TTC549 (cell line): ENCODE results near the gene TOR1AIP2.
"Not testable (repeated sequence)": the region's sequence is repeated elsewhere in the genome, so short reads cannot be mapped to it uniquely, and the experiment has no call there.

Experiments
- FAIRE-seq: peaks from 2 replicates; lab custom pipeline; 2012; peaks lifted over from hg19 to GRCh38; lab: Jason Lieb, UNC

TOR1AIP2 gene

GRCh38 chr1:179875596-179876299 is 1.9 kb downstream of the TOR1AIP2 start:
- no peak for FAIRE-seq

- FAIRE-seq, result no peak
These were observed 4.2 kb downstream of the TOR1AIP2 start for GRCh38 chr1:179873438-179873851.

- FAIRE-seq, result no peak
These were observed 5.0 kb downstream of the TOR1AIP2 start for GRCh38 chr1:179872558-179872957.

- no peak for FAIRE-seq
These were observed 5.7 kb downstream of the TOR1AIP2 start for GRCh38 chr1:179871940-179872339.

- no peak for FAIRE-seq
These were observed 6.7 kb downstream of the TOR1AIP2 start for GRCh38 chr1:179870870-179871269.

GRCh38 chr1:179867493-179868330 is 9.9 kb downstream of the TOR1AIP2 start:
- FAIRE-seq, result peak; percentile 92

- no peak for FAIRE-seq
These were observed 11.0 kb downstream of the TOR1AIP2 start for GRCh38 chr1:179866616-179867015.

DNA sequence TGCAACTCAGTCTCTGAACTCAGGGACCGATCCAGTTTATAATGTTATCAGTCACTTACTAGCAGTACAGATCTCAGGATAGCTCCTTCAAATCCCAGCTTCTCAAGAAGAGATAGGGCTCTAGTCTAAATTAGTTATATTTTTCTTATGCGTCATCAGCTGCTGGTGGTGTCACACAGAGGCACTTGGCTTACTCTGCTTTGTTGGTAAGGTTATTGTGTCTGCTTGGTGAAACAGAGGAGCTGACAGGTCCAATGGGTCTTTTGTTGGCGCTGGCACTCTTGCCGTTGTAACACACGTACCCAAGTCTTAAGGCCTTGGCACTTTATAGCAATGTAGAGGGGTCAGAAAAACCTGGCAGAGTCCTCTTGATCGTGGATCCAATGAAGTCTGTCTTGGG is 12.2 kb downstream of the TOR1AIP2 start:
- no peak for FAIRE-seq

DNA sequence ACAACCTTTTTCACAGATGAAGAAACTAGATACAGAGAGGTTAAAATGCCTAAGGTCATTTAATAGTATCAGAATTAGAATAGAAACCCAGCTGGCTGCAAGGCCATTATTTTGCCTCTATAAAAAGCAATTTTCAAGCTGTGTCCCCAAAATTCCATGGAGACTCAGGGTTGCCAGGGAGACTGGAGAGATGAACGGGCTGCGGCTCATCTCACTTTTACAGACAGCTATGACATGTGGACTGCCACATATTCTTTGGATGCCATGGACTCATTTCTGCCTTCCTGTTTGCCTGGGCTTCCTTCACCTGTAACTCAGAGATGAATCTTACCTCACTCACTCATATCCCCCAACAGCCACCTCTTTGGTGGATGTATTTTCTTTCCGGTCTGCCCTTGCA is 17.0 kb downstream of the TOR1AIP2 start:
- no peak for FAIRE-seq

- no peak for FAIRE-seq
These were observed 20.6 kb downstream of the TOR1AIP2 start for GRCh38 chr1:179857009-179857408.

DNA sequence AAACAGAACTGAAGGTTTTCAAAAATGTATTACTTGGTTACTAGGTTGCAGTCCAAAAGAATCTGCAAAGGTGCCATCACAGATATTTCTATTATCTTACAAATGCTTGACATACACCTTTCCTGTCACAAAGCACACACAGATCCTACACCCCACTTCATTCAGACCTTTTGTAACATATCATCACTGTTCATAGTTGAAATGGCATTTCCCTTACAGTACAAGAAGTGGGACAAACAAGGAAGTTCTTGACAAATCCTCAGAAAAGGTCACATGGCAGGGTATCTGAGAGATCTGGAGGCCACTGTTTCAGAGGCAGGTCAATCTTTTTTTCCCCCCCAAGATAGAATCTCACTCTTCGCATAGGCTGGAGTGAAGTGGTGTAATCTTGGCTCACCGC is 21.3 kb downstream of the TOR1AIP2 start:
- FAIRE-seq, result no peak

- not testable (repeated sequence) for FAIRE-seq
These were observed 21.8 kb downstream of the TOR1AIP2 start for GRCh38 chr1:179855831-179856230.

- FAIRE-seq, result no peak
These were observed 24.5 kb downstream of the TOR1AIP2 start for GRCh38 chr1:179853102-179853501.

GRCh38 chr1:179848233-179848632 is 29.4 kb downstream of the TOR1AIP2 start:
- FAIRE-seq, result no peak

DNA sequence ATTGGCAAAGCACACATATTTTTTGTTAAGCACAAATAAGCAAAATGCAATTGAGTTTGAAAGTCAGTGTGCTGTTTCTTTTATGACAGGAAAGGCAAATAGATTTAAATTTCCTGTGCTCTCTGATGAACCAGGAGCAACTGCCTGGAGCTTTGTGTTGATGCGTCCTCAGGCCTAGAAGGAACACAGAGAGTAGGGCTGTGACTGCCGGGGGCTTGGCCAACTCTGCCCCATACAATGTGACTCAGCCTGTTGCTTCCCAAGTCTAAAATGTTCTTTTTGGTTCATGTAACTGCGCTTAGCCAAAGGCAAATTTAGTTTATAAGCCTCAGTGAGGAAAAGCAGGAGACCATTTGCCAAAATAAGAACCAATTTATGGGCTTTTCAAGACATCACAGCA is 37.5 kb downstream of the TOR1AIP2 start:
- FAIRE-seq, result no peak

DNA sequence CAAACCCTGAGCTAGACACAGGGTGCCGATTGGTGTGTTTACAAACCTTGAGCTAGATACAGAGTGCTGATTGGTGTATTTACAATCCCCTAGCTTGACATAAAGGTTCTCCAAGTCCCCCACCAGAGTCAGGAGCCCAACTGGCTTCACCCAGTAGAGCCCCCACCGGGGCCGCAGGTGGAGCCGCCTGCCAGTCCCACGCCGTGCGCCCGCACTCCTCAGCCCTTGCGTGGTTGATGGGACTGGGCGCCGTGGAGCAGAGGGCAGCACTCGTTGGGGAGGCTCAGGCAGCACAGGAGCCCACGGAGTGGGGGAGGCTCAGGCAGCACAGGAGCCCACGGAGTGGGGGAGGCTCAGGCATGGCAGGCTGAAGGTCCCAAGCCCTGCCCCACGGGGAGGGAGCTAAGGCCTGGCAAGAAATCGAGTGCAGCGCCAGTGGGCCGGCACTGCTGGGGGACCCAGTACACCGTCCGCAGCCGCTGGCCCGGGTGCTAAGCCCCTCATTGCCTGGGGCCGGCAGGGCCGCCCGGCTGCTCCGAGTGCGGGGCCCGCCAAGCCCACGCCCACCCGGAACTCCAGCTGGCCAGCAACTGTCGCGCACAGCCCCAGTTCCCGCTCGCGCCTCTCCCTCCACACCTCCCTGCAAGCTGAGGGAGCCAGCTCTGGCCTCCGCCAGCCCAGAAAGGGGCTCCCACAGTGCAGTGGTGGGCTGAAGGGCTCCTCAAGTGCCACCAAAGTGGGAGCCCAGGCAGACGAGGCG is 40.7 kb downstream of the TOR1AIP2 start:
- not testable (repeated sequence) for FAIRE-seq

- no peak for FAIRE-seq
These were observed 45.5 kb downstream of the TOR1AIP2 start for GRCh38 chr1:179831852-179832699.

- FAIRE-seq, result no peak
These were observed 46.4 kb downstream of the TOR1AIP2 start for GRCh38 chr1:179831225-179831624.

DNA sequence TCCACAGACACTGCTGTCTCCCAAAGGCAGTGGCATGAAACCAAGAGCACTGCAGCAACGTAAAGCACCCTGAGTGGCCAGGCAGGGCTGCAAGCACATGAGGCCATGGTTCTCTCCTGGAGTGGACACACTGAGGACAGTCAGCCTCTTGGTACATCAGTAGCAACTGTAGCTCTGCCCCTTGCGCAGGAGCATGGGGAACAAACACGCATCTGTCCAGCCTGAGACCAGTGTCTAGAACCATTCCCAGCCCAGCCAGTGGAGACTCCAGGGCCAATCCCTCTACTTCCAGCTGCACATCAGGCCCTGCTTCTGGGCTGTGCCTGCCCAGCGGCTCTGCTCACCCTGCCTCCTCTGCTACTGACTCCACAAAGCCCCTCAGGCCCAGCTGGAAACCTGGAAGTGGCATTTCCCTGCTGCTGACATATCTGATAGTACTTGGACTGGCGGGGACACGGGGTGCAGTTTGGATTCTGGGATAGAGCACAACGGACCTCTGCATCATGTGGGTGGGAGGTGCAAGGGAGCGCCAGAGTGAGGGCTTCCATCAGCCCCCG is 49.0 kb downstream of the TOR1AIP2 start:
- no peak for FAIRE-seq

DNA sequence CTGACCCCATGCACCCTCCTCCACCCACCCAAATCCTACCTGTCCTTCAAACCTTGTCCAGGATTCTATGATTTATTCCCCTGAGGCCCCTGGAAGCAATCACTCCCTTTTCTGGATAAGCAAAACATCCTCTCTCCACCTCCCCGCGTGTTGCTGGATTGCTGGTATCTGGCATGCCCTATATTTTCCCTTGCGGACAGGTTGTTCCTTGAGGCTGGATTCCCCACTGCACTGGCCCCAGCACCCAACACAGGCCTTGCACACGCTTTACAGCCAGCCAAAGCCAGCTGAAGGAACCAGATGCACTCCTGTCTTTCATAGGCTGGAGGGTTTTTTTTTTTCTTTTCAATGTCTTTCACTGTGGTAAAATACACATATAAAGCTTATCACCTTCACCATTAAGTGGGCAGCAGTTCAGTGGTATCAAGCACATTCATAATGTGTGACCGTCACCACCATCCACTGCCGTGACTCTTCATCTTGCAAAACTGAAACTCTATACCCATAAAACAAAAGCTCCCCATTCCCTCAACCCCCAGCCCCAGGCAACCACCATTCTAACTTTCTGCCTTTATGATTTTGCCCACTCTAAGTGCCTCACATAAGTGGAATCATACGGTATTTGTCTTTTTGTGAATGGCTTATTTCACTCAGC is 50.9 kb downstream of the TOR1AIP2 start:
- FAIRE-seq, result no peak
